CD4-positive, alpha-beta T cell (primary cell): ENCODE measurements around the gene EGFR. TPM values are rescaled to one million over a fixed set of nuclear protein-coding genes. Genes with fewer than 3 reads are reported as not detected.

Experiments
- ATAC-seq: fragments of 200-7000 bp; cut with Tn5 transposase; one replicate; pipeline ENCODE4 v1.10.0; 2022; ENCODE audit warnings: mild to moderate bottlenecking; ENCODE audit not compliant: poor library complexity
- CTCF ChIA-PET: fragments of 350-600 bp; sonication (Branson Sonifier 250); formaldehyde crosslinking; loops from one replicate; lab custom pipeline; 2021; ENCODE audit warnings: antibody characterized with exemption, inconsistent platforms; lab: Charles Lee
- POLR2A ChIA-PET: fragments of 350-600 bp; sonication (Branson Sonifier 250); formaldehyde crosslinking; loops from one replicate; lab custom pipeline; 2021; ENCODE audit warnings: antibody characterized with exemption, inconsistent platforms; lab: Charles Lee
- DNase-seq, 14 experiments: peaks; one replicate each; pipeline ENCODE4 v3.0.0-alpha.2; 2013 to 2020; ENCODE audit warnings: mixed read lengths in 2 of 14
- H3K27ac ChIP-seq, 2 donors: one replicate each; pipeline versions ENCODE4 v1.5.1 to v1.7.0; 2013; ENCODE audit warnings: low read length in 2 of 2, low read depth in 1 of 2, mild to moderate bottlenecking in 1 of 2
- H3K27me3 ChIP-seq, 2 experiments: 1 replicate in 1 of 2; 2 replicates in 1 of 2; pipeline versions ENCODE4 v1.6.1 to v1.7.0; 2013; ENCODE audit warnings: low read length in 2 of 2, control low read depth in 1 of 2, mild to moderate bottlenecking in 1 of 2, moderate library complexity in 1 of 2; ENCODE audit not compliant: insufficient read depth in 2 of 2, control insufficient read depth in 1 of 2
- H3K36me3 ChIP-seq: one replicate; pipeline ENCODE4 v1.6.1; 2013; ENCODE audit warnings: low read length, control low read depth; ENCODE audit not compliant: insufficient read depth
- H3K4me1 ChIP-seq: one replicate; pipeline ENCODE4 v1.6.1; 2013; ENCODE audit warnings: low read length, control low read depth; ENCODE audit not compliant: insufficient read depth
- H3K4me3 ChIP-seq: one replicate; pipeline ENCODE4 v1.5.1; 2013; ENCODE audit warnings: mild to moderate bottlenecking, low read length, moderate library complexity
- H3K9me3 ChIP-seq, 2 experiments: 1 replicate in 1 of 2; 2 replicates in 1 of 2; pipeline versions ENCODE4 v1.6.1 to v1.7.0; 2013; ENCODE audit warnings: low read length in 2 of 2, mild to moderate bottlenecking in 2 of 2, control low read depth in 1 of 2, moderate library complexity in 1 of 2; ENCODE audit not compliant: control insufficient read depth in 1 of 2, insufficient read depth in 1 of 2
- H3K27ac Mint-ChIP-seq: one replicate; pipeline ENCODE4 v1.8.0; 2020; ENCODE audit warnings: mixed read lengths
- H3K27me3 Mint-ChIP-seq: one replicate; pipeline ENCODE4 v1.8.0; 2021; ENCODE audit warnings: mixed read lengths
- H3K36me3 Mint-ChIP-seq: one replicate; pipeline ENCODE4 v1.8.0; 2021; ENCODE audit warnings: low read depth, mixed read lengths
- H3K4me1 Mint-ChIP-seq: one replicate; pipeline ENCODE4 v1.8.0; 2021; ENCODE audit warnings: low read depth, mixed read lengths
- H3K4me3 Mint-ChIP-seq: one replicate; pipeline ENCODE4 v1.8.0; 2020; ENCODE audit warnings: mild to moderate bottlenecking, mixed read lengths
- H3K9me3 Mint-ChIP-seq: one replicate; pipeline ENCODE4 v1.8.0; 2020; ENCODE audit warnings: mixed read lengths
- intact Hi-C, 2 experiments: fragments of 100-400 bp; cut with DNase I in 1 of 2; cut with micrococcal nuclease in 1 of 2; formaldehyde crosslinking; loops; one replicate each; pipeline versions ENCODE4 v1.15.1 to v1.9.0; 2023 to 2025; cut with DNase I, micrococcal nuclease
- total RNA-seq, 174 experiments: library from RNA in 2 of 174; stranded (reverse) in 2 of 174; gene quantifications; one replicate each; pipeline ENCODE4 v1.2.3 and lab custom pipeline; 2021 to 2026
- TF ChIP-seq, protein P1 (sequence below): fragments of 200-600 bp; IDR thresholded peaks from one replicate; pipeline ENCODE4 v1.8.0; 2022; ENCODE audit warnings: antibody characterized with exemption, mild to moderate bottlenecking

The EGFR gene
- total RNA-seq, 2 experiments from 2014 or later = not detected

- H3K9me3 Mint-ChIP-seq = no peaks in the 10 kb centered on the region
- ChIA-PET CTCF (no interaction called here), POLR2A (no interaction called here)
- H3K4me3 Mint-ChIP-seq = no peak overlapping the region
- Histone ChIP-seq H3K27ac (no peak overlapping the region), H3K36me3 (no peaks in the 10 kb centered on the region), H3K27me3 (peaks cover 7 to 15% of the 10 kb centered on the region in 2 experiments), H3K4me3 (no peak overlapping the region), H3K4me1 (no peaks in the 10 kb centered on the region), H3K9me3 (peaks cover 0 to 5% of the 10 kb centered on the region in 2 experiments)
- no peak overlapping the region for H3K27ac Mint-ChIP-seq
- H3K4me1 Mint-ChIP-seq = no peaks in the 10 kb centered on the region
- intact Hi-C loops = no loop called here
- DNase-seq (no peak), ATAC-seq (no peak)
- peaks cover 20% of the 10 kb centered on the region for H3K27me3 Mint-ChIP-seq
- TF ChIP-seq, protein P1, sequence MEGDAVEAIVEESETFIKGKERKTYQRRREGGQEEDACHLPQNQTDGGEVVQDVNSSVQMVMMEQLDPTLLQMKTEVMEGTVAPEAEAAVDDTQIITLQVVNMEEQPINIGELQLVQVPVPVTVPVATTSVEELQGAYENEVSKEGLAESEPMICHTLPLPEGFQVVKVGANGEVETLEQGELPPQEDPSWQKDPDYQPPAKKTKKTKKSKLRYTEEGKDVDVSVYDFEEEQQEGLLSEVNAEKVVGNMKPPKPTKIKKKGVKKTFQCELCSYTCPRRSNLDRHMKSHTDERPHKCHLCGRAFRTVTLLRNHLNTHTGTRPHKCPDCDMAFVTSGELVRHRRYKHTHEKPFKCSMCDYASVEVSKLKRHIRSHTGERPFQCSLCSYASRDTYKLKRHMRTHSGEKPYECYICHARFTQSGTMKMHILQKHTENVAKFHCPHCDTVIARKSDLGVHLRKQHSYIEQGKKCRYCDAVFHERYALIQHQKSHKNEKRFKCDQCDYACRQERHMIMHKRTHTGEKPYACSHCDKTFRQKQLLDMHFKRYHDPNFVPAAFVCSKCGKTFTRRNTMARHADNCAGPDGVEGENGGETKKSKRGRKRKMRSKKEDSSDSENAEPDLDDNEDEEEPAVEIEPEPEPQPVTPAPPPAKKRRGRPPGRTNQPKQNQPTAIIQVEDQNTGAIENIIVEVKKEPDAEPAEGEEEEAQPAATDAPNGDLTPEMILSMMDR = no peak
- no peaks in the 10 kb centered on the region for H3K36me3 Mint-ChIP-seq
Observed at GRCh38 chr7:55127622-55128081, 108.8 kb downstream of the EGFR start.

DNA sequence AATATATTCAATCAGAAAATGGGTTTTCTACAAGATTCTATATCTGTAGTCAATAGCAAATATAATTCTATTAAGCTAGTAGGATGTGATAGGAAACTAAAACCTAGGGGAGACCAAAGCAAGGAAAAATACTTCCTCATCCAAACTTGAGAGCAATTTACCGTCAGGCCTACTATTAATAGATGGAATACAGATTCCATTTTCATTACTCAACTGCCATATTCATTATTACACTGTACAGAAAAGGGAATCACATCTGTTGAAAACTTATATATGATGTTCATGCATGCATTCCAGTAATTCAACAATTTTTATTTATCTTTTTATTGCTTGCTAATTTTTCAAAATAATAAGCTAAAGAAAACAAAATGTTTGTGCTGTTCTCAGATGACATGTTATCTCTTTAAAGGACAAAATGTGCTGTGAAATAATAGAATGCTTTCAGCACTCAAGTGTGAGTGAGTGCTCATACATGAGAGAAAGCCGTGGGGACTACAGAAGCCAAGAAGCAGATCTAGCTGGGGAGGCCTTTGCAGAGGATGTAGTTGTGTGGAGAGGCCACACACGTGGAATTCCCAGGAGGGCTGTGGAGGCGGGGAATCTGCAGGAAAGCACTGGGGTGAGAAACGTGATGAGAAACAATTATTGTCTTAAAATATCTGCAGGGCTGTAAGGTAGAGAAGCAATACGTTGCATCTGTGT lies 110.0 kb downstream of the EGFR start:
- no peaks in the 10 kb centered on the region for H3K4me1 Mint-ChIP-seq
- no peak for ATAC-seq
- intact Hi-C loops = no loop called here
- Histone ChIP-seq H3K4me3 (no peak overlapping the region), H3K27ac (no peak overlapping the region), H3K4me1 (no peaks in the 10 kb centered on the region), H3K27me3 (peaks cover 7 to 15% of the 10 kb centered on the region in 2 experiments), H3K9me3 (peaks cover 0 to 9% of the 10 kb centered on the region in 2 experiments), H3K36me3 (no peaks in the 10 kb centered on the region)
- H3K9me3 Mint-ChIP-seq = no peaks in the 10 kb centered on the region
- POLR2A ChIA-PET = no interaction called here
- CTCF ChIA-PET = no interaction called here
- no peak for DNase-seq
- TF ChIP-seq, protein P1 = no peak
- H3K27ac Mint-ChIP-seq = no peak overlapping the region
- no peak overlapping the region for H3K4me3 Mint-ChIP-seq
- no peaks in the 10 kb centered on the region for H3K36me3 Mint-ChIP-seq
- peaks cover 14% of the 10 kb centered on the region for H3K27me3 Mint-ChIP-seq

GRCh38 chr7:55129541-55130394 lies 111.0 kb downstream of the EGFR start:
- ATAC-seq (no peak), DNase-seq (no peak)
- Mint-ChIP-seq H3K9me3 (no peaks in the 10 kb centered on the region), H3K4me3 (no peak overlapping the region), H3K27ac (no peak overlapping the region), H3K36me3 (no peaks in the 10 kb centered on the region), H3K4me1 (no peaks in the 10 kb centered on the region), H3K27me3 (peaks cover 7% of the 10 kb centered on the region)
- no peak overlapping the region for H3K27ac ChIP-seq
- peaks cover 7 to 15% of the 10 kb centered on the region in 2 experiments for H3K27me3 ChIP-seq
- TF ChIP-seq, protein P1 = no peak
- no peaks in the 10 kb centered on the region for H3K4me1 ChIP-seq
- CTCF ChIA-PET = no interaction called here
- no peak overlapping the region for H3K4me3 ChIP-seq
- POLR2A ChIA-PET = no interaction called here
- H3K36me3 ChIP-seq = no peaks in the 10 kb centered on the region
- H3K9me3 ChIP-seq = peaks cover 0 to 14% of the 10 kb centered on the region in 2 experiments
- intact Hi-C loops = no loop called here
